Stimulated activated naive CD4-positive, alpha-beta T cell (primary cell): ENCODE data around the gene C9.
"Not testable (repeated sequence)": the region's sequence is repeated elsewhere in the genome, so short reads cannot be mapped to it uniquely, and the experiment has no call there.

Source experiments
- DNase-seq, 6 experiments: peaks; one replicate each; lab custom pipeline; 2025; lab: John Stamatoyannopoulos, UW

C9 gene

DNA sequence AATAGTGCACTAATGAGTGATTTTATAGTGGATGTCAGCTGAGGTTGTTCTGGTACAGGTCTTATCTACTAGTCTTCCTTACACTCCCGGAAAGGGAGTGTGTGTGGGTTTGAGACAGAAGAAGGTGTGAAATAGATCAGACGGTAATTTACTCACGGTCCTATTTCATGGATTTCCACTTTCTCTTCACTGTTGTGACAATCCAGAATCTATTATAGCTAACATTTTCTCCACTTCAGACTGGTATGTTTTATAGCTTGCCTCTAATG is 7.0 kb upstream of the C9 start:
- DNase-seq: no peak

DNA sequence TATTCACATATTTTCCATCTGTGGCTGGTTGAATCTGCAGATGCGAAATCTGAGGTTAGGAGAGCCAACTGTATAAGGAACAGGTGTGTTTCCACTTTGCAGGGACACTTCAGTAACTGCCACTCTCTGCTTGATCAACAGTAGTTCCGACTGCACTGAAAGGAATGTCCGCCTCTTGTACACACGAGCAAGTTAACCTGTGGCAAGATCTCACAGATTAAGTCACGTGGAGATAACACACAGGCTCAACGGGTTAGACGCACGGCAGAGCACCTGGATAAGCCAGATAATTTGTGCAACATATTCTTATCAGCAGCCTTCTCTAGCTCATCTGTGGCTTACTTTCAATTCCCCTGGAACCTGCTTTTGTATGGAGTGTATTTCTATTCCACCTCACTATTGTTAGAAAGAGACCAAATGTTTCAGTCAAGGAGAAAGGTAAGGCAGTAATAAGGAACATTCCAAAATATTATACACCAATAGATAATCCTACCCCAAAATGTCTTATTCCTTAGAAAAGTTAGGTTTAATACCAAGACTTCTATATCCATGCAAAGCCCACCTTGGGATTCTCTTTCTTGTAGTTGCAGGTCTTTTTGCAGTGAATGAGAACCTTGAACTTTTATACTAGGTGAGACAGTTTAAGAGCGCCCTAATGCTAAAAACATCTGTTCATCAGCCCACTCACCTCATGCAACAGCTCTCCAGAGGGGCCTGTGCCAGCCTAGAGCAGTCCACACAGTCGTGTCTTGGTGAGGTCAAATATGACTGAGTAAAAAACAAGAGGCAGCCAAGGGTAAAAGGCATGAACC is 6.5 kb upstream of the C9 start:
- DNase-seq: no peak

DNA sequence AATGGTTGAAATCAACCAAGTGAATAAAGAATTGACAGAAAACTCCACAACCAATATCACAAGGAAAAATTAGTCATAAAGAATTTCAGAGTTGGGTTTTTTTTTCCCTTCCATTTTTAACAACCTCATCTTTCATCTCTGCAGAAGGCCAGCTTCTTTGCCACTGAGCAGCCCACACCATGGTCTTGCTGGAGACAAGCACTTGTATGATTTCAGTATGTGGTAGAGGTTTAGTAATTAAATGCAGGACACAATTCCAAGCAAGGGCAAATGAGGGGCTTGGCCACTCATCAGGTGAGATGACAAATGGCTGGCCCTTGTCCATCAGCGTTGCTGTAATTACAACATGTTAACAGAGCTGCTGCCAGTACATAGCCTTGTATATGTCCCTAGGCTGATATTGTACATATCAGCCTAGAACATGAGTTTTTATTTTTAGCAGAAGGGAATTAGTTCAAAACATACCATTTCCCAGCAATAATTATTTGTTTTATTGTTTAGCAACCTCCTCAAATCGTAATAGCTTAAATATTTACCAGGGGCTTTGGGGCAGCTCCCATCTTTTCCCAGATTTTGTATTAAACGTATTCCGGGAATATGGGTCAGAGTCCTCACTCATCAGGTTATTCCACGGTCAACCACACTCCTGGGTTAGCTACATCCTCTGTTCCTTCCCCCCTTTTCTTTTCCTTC is 5.0 kb upstream of the C9 start:
- no peak for DNase-seq

DNA sequence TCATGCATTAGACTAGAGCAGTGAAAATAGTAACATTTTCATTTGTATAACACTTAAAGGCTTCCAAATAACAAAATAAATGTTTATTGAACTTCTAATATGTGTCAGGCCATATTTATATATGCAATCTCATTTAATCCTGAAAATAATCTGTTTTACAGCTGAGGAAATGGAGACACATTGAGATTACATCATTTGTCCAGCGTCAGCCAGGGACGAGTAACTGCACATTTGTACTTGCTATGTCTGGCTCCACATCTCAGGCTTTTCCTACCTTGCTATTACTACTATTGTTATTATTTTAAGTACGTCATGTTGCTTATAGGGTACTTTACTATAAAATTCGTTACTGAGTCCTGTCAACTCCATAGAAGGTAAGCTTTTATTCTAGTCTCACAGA is 3.8 kb upstream of the C9 start:
- DNase-seq: no peak

DNA sequence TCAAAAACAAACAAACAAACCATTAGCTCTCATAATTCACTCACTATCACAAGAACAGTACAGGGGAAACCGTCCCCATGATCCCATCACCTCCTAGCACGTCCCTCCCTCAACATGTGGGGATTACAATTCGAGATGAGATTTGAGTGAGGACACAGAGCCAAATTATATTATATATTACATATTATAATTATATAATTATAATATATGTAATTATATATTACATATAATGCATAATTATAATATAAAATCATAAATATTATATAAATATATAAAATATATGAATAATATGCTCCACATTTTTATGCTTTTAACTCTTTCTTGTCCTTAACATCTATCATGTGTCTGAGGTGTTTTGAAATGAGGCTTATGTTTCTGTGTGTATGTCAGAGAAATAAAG is 3.4 kb upstream of the C9 start:
- DNase-seq: no peak

DNA sequence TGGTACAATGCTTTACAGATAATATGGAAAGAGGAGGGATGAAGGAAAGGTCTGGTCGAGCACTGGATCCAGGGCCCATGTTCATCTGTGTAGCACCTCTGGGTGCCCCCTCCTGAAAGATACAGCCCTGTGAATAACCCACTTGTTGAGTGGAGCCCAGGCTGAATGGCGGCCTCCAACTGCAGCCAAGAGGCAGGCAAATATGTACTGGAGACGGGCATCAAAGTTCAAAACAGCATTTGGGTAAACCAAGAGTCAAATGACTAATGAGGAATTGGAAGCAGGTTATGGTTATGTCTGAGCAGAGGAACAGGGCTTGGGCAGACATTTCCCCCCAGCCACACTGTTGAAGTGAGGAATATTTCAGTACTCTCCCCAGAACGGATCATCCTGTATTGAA is 1.1 kb downstream of the C9 start:
- no peak for DNase-seq

DNA sequence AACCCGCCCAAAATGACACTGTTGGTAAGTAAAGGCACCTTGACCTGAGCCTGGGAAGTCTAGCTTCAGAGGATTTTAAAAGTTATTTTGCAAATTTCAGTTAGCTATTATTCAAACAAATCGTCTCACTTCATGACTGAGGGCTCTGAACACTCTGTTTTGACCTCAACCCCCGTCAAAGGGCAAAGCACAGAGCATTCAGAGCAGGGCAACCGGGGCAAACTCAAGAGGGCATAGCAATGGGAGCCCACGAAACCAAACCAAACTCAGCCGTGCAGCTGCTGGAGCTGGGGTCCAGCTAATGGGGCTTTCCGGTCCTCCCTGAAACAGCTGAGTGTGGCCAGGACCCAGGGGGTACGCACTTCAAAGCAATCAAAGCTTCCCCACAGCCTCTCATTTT is 1.6 kb downstream of the C9 start:
- DNase-seq: no peak

DNA sequence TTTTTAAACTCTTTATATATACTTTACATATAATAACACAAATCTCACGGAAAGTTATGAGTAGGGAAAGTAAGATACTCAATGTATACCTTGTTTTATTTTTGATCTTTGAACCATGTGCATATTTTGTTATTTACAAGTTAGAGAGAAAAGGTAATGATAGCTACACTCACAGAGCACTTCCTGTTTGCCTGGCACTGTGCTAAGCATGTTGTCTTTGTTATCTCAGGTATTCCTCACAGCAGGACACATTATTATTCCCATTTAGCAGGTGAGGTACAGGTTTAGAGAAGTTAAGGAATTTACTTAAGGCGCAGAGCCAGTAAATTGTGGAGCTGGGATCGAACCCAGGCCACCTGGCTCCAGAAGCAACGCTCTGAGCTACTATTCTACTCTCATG is 3.0 kb downstream of the C9 start:
- no peak for DNase-seq

DNA sequence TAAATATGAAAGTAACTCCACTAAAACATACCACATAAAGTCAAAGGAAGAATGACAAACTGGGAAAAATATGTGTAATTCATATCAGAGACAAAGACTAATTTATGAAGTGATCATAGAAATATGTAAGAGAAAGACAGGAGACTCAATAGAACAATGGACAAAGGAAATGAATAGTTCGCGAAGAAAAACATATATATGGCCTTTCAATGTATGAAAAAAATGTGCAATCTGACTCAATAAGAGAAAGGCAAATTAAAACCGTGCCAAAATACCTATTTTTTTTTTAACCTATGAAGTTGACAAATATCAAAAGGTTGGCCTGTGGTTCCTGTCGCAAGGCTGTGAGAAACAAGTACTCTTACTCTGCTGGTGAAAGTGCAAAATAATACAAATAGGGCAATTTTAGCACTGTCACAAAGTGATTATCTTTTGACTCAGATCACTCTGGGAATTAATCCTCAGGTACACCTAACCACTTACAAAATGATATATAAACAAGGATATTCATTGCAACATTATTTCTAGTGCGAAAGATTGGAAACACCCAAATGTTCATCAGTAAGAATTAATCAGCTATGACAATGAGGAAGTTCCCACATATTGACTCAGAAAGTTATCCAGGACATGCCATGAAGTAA is 3.7 kb downstream of the C9 start:
- no peak for DNase-seq

DNA sequence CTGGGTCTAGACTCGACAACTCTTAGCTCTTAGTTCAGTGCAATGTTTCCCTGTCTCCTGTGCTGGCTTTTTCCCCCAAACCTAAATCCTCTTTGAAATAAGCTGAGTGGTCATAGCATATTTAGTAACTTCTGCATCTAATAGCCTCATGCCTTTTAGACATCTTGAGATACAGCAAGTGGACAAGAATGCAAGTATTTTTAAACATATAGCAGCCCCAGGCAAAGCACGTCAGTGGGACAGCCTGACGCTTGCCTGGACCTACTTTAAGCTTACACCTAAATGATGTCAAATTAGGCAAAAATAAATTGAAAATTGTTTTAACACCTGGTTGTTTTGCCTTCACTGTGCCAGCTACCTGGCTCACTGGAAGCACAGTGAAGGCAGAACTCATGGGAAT is 8.0 kb downstream of the C9 start:
- DNase-seq: no peak

DNA sequence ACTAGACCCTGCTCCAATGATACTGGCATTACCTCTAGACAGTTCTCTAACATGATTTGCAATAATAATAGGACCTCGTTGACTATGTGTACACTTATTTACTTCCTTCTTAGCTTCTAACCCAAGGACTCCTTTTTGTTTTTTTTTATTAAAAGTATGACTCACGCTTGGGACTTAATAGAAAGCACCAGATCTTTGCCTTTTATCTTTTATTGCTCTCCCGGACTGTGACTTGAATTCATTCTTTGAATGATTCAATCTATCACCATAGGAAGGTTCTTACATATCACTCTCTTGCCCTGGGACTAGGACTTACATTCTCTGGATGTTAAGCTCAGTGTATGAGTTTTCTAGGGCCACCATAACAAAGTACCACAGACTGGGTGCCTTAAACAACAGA is 9.0 kb downstream of the C9 start:
- no peak for DNase-seq

DNA sequence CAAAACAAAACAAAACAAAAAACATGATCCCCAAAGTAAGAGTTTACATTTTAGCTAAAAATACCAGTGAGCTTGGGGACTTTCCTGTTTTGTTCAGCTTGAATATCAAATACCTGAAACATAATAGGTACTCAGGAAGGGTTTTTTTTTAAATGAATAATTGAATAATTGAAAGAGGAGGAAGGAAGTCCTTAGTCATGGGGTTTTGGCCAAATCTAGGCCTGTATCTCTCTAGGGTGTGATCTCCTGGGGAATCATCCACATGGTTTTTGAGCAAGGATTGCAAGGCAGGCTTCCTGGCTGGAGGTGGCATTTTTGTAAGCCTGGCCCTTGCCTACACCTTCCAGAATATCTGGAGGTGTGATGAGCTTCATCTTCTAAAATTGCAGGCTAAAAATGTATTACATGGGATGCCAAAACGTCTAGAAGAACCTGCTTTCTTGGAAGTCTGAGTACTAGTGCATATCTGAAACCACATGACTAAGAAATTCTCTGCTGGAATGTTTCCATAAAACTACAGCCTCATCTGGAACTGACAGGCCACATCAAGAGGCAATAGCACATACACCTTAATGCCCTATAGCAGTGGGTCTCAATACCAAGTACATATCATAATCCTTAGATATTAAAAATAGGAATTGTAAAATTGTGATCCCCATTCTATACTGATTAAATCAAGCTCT is 10.4 kb downstream of the C9 start:
- no peak for DNase-seq

DNA sequence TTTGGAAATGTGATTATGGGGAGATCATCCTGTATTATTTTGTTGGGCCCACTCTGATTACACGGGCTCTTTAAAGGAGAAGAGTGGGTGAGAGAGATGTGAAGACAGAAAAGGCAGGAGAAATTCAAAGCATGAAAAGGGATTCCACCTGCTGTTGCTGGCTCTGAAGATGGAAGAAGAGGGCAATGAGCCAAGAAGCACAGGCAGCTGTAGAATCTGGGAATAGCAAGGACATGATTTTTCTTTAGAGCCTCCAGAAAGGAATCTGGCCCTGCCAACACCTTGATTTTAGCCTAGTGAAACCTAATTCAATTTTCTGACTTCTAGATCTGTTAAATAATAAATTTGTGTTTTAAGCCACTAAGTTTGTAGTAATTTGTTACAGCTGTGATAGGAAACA is 11.3 kb downstream of the C9 start:
- no peak for DNase-seq

DNA sequence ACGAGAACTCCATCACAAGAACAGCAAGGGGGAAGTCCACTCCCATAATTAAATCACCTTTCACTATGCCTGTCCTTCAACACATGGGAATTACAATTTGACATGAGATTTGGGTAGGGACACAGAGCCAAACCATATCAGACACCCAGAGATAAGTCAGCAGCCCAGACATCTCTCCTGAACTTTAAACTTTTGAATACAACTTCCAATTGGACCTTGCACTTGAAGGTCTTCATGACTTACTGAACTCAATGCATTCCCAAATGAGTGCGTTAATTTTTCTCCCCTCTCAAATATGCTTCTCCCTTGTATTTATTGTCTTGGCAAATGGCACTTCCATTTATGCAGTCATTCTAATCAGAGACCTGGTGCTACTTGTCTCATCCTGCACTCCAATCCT is 12.1 kb downstream of the C9 start:
- DNase-seq: no peak

DNA sequence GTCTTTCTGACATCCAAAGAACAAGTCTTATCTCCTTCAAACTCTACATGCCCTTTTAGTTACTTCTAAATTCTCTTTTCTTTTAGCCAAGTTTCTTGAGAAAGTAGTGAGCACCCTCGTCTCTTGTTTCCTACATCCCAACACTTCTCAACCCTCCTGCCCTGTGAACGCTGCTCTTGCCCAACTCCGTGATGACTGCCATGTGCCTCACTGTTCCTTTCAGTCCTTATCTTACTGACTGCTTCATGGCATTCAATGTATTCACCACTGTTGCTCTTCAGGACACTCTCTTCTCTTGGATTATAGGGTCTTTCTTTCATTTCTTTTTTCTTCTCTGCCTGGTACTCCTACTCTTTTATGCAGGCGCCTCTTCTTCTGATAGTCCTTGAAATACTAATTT is 14.8 kb downstream of the C9 start:
- no peak for DNase-seq

DNA sequence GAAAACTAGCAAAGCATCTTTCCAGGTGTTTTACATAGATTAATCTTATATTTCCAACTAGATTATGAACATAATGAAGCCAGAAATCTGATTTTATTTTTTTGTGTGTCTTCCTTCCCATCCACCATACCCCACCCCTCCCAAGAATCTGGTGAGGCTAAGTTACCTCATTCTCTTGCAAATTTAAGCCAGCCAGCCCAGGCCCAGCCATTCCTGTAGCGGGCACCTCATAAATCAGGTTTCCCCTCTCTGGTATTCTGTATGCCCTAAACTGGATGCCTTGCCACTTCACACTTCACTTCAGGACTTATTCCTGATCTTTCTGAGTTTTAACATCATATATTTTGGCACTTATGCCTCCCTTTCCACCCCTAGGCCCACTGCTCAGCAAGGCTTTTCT is 21.8 kb downstream of the C9 start:
- no peak for DNase-seq

DNA sequence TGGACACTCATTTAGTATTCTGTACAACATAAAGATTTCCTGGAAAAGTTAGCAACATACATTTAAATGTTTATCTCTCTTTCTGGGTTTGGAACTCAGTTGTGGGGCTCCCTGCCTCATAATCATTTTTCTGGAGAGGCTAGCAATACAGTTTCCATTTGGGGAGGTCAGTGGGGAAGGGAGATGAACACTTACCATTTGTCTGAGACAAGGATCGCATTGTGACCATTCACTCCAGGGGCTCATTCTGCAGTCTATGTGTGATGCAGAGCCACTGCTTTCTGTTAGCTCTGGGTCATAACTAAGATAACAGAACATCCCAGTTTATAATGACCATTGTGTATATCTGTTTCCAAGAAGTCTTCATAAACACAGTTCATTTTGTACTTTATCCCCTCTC is 22.4 kb downstream of the C9 start:
- DNase-seq: no peak

DNA sequence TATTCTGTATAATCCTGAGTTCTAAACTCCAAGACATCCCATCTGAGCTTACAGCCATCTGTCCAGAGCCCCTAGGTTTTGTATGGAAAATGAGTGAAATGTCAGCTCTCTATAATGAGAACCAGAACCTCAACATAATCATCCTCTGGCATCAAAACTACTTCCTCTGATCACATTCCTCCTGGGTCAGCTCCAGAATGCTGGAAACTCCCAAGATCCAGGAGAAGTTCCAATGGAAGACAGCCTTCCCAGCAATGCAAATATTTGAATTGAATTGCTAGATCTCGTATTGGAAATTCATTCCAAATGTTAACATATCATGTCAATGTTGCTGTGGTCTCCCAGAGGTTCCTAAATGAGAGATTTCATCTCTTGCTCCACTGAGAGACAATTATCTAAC is 23.8 kb downstream of the C9 start:
- DNase-seq: no peak

DNA sequence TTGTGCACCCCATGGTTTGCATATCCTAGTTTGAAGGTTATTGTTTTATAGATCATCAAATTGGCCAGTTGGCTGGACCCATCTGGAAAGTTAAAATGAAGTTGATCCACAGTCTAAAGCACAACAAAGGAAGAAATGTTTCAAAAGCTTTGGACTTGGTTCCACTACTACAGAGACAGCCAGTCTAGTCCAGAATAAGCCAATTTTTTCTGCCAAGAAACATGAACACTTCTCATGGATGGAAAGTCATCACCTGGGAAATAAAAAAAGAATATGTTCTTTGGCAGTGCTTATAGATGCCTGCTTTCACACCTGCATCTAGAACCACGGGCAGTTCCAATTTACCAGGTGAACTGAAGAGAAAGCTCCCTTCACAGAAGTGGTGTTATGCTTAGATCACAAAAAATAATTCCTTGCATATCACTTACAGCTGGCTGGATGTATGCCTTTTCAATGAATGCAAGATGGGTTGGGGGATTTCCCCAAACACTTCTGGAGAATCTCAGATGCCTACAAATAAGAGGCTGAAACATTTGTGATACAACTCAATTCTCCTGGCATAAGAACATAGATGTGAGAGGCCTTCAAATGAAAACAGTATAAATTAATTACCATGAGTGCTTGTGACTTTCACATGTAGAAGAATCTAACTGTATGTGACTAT is 26.9 kb downstream of the C9 start:
- DNase-seq: no peak

DNA sequence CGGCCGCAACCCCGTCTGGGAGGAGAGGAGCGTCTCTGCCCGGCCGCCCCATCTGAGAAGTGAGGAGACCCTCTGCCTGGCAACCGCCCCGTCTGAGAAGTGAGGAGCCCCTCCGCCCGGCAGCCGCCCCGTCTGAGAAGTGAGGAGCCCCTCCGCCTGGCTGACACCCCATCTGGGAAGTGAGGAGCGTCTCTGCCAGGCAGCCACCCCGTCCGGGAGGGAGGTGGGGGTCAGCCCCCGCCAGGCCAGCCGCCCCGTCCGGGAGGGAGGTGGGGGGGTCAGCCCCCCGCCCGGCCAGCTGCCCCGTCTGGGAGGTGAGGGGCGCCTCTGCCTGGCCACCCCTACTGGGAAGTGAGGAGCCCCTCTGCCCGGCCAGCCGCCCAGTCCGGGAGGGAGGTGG is 30.0 kb downstream of the C9 start:
- DNase-seq: not testable (repeated sequence)

DNA sequence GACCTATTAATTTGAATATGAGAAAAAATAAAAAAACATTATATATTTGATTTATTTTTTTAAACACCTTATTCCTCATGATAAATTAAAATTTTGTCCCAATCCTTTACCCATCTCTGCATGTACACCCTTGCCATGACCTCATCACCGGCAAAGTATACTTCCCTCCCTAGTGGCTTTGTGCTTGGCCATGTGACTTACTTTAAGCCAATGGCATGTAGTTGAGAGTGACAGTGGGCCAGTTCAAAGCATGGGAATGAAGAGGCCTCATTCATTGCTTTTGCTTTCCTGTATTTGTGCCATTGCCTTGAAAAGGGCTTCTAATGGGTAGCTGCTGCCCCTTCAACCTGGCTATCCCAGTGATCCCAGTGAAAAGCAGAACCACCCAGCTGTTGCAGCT is 31.2 kb downstream of the C9 start:
- no peak for DNase-seq

DNA sequence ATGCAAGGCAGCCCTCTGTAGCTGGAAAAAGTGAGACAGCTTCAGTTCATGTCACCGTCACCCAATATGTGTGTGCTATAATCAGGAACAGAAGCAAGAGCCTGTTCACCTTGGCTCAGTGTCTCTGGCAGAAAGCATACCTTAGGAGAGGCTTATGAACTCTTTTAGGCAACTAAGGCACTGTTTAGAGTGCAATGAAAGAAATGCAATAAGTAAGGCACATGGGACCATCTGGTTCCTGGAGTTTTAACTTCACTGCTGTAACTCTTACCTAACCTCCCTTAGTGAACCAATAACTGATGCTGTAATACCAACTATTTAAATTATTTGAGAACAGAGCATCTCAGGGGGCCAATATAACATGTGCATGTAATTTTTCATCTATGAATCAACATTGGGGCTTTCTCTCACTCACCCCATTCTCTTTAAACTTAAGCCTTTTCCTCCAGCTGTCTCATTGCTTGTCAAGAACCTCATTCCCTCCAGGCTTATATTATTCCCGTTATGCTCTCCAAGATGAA is 32.4 kb downstream of the C9 start:
- no peak for DNase-seq
